HG02571 (cell line): ENCODE results near the gene WDFY3.
"Not testable (repeated sequence)": the region's sequence is repeated elsewhere in the genome, so short reads cannot be mapped to it uniquely, and the experiment has no call there.

Source experiments
- ATAC-seq: cut with Tn5 transposase; IDR thresholded peaks from one replicate; pipeline ENCODE4 v1.9.1; 2021; ENCODE audit warnings: mild to moderate bottlenecking, moderate library complexity; ENCODE audit not compliant: unreplicated experiment

Gene WDFY3

DNA sequence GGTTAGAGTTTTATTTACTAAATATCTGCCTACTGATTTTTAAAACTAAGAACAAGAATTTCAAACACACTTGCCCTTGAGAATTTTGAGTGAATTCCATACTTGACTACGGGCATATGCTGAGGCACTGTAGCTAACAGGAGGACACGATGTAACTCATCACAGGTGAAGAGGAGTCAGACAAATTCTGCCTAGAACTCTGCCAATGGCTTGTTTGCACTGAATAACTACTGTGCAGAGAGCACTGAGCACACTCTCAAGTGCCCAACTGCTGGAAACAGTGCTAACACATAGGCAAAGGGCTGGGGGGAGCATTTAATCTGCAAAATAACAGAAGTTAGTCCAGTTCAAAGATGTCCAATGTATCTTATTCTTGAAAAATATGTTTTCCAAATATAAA is 104.4 kb downstream of the WDFY3 start:
- ATAC-seq, result no peak

GRCh38 chr4:84857296-84857695 is 109.2 kb downstream of the WDFY3 start:
- ATAC-seq, result no peak

DNA sequence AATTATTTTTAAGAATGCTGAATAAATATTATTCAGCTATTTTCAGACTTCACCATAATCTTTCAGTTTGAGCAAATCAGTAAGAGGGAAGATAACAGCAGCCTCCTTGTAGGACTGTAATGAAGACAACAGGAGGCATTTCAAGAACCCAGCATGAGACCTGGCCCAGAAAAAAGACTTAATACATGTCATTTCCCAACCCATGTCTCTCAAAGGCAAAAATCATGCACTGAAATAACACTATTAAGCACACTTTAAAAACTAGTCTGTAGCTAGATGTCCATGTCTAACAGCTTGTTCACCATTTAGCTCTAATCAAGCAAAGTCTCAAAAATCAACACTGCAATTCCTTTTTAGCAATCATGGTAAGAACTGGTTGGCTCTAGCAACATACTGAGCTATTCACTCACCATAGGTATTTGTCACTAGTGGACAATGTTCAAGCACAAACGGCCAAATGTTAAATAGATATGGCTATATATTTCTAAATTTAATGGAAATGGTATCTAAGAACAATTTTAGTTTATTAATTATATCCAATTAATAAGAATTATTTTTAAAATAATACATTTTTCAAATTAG is 109.9 kb downstream of the WDFY3 start:
- ATAC-seq, result no peak

DNA sequence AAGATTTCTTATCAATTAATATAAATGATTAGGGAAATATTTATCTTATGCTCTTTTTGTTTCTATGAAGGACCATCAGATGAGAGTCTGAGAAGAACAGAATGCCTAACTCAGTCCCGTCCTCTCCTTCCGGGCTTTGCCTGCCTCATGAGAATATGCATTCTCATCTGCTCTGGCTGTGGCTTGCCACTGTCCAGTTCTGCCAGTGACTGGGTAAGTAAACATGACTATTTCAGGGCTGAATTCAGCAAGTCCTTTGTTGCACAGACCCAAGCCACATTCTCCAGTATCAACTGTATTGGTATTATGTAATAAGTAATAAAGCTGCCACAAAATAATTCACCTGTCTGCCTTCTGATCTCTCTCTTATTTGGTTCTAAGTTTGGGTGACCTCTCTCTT is 110.7 kb downstream of the WDFY3 start:
- no peak for ATAC-seq

GRCh38 chr4:84852081-84852480 is 114.4 kb downstream of the WDFY3 start:
- ATAC-seq, result no peak

GRCh38 chr4:84849051-84849640 is 117.3 kb downstream of the WDFY3 start:
- no peak for ATAC-seq

GRCh38 chr4:84848432-84848831 is 118.1 kb downstream of the WDFY3 start:
- no peak for ATAC-seq

DNA sequence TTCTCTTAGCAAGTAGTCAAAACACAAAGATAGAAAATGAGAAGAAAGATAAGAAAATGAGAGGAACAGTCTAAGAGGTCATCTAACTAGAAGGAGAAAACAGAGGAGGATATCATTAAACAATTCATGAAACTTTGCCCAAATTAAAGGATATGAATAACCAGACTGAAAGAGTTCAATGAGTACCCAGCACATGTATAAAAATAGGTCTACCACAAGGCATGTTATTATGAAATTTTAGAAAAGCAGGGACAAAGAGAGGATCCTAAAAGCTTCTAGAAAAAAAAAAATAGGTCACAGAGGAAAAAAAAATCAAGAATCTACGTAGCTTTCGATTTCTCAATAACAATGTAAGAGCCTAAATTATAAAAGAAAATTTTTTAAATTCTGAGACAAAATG is 118.5 kb downstream of the WDFY3 start:
- ATAC-seq, result no peak

DNA sequence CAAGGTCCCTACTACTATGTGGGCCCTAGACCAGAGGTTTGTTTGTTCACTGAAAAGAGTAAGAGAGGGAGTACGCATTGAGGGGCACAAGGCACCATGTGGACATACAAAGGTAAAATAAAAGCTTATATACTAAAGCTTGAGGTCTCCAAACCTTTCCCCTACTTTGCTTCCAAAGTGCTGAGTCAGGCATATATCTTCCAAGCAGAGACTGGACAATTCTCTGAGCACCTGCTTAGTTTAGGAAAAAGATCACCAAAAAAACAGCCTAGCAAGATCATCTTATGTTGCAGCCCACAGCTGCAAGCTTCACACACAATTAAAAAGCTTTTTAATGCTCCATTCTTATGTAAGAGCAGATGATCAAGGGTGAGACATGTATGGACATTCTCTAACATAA is 119.5 kb downstream of the WDFY3 start:
- no peak for ATAC-seq

GRCh38 chr4:84841435-84841834 is 125.1 kb downstream of the WDFY3 start:
- no peak for ATAC-seq

GRCh38 chr4:84837751-84838150 is 128.7 kb downstream of the WDFY3 start:
- no peak for ATAC-seq

DNA sequence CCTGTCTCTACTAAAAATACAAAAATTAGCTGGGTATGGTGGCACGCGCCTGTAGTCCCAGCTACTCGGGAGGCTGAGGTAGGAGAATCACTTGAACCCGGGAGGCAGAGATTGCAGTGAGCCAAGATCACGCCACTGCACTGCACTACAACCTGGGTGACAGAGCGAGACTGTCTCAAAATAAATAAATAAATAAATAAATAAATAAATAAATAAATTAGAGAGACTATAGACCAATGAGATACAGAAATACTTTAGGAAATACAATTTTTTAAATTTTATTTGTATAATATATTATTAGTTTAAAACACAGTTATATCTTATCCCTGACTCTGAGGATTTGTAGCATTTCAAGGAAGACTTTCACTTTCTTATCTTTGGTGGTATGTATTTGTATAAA is 136.9 kb downstream of the WDFY3 start:
- ATAC-seq, result not testable (repeated sequence)

- ATAC-seq, result no peak
These were observed 139.8 kb downstream of the WDFY3 start for GRCh38 chr4:84826681-84827080.

DNA sequence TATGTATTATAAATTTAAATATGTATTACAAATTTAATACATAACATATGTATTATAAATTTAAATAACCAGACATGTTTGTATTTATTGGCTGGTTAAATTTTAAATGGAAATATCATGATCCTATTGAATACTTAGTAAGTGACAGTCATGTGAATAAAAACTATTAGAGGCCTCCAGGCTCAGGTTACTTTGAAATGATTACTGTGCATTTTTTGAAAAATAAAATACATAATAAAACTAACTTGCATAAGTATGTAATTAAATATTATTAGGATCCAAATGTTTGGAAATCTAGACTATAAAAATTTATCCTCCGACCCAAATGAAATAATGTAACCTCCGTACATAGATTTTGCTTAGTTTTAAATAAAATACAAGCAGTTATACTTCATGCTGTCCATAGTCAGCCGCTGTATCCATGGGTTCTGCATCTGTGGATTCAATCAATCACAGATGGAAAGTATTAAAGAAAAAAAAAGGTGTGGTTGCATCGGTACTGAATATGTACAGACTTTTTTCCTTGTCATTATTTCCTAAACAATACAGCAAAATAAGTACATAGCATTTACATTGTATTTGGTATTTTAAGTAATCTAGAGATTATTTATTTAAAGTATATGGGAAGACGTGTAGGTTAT is 140.7 kb downstream of the WDFY3 start:
- ATAC-seq, result no peak

GRCh38 chr4:84821064-84821463 is 145.4 kb downstream of the WDFY3 start:
- ATAC-seq, result no peak

DNA sequence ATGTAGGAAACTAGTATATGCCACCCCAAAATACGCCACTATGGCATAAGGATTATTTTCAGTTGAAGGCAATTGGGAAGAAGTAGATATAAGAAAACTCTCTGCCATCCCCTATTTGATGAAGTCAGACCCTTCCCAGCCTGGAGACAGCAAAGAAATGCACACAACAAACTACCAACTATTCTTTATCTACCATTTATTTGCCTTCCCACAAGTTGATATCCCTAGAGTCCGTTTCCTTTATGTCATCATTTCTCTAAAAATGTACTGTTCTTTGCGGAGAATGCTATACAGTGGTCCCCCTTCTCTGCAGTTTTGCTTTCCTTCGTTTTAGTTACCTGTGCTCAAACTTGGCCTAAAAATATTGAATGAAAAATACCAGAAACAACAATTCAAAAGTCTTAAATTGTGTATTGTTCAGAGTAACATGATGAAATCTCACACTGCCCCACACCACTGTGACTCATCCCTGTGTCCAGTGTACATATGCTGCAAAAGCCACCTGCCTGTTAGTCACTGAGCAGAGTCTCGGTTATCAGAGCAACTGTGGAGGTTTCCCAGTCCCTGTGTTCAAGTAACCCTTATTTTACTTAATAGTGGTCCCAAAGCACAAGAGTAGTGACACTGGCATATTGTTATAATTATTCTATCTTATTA is 152.3 kb downstream of the WDFY3 start:
- no peak for ATAC-seq

GRCh38 chr4:84809946-84810345 is 156.5 kb downstream of the WDFY3 start:
- no peak for ATAC-seq

GRCh38 chr4:84808332-84808731 is 158.2 kb downstream of the WDFY3 start:
- ATAC-seq, result no peak

GRCh38 chr4:84806541-84806940 is 159.9 kb downstream of the WDFY3 start:
- not testable (repeated sequence) for ATAC-seq

- no peak for ATAC-seq
These were observed 162.4 kb downstream of the WDFY3 start for GRCh38 chr4:84804136-84804535.

DNA sequence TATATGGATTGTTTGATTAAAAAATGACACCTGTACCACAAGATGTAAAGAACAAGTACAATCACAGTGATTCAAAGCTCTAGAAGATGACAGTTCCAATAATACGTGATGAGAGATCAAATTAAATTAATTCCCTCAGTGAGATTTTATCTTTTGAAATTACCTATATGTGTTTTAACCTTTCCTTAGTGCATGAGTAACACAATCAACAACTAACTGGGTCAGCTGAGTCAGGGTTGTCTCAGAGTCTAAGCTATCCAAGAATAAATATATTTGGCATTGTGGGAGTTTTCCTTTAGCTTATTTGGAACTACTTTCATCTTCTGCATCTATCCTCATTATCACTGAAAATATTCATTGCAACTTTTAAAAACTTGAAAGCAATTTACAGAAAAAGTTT is 162.8 kb downstream of the WDFY3 start:
- ATAC-seq, result no peak

- no peak for ATAC-seq
These were observed 163.4 kb downstream of the WDFY3 start for GRCh38 chr4:84803116-84803515.
